GM18511 (cell line): ENCODE data around the gene VARS2.
"Not testable (repeated sequence)": the region's sequence is repeated elsewhere in the genome, so short reads cannot be mapped to it uniquely, and the experiment has no call there.

Source experiments
- ATAC-seq: cut with Tn5 transposase; IDR thresholded peaks from one replicate; pipeline ENCODE4 v1.9.1; 2021; ENCODE audit warnings: mild to moderate bottlenecking, moderate library complexity; ENCODE audit not compliant: unreplicated experiment

VARS2 gene

DNA sequence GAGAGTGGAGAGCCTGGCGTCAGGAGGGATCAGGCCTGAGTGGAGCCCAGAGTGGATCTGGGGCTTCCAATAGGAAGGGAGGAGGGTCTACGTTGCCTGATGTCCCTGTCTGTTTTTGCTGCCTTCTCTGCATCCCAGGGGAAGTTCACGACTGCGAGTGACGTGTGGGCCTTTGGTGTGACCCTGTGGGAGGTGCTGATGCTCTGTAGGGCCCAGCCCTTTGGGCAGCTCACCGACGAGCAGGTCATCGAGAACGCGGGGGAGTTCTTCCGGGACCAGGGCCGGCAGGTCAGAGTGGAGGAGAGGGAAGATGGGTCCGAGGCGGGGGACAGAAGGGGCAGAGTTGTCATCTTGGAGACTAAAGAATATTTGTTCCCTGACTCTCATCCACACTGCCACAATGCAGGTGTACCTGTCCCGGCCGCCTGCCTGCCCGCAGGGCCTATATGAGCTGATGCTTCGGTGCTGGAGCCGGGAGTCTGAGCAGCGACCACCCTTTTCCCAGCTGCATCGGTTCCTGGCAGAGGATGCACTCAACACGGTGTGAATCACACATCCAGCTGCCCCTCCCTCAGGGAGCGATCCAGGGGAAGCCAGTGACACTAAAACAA lies 15.2 kb upstream of the VARS2 start:
- ATAC-seq: no peak

DNA sequence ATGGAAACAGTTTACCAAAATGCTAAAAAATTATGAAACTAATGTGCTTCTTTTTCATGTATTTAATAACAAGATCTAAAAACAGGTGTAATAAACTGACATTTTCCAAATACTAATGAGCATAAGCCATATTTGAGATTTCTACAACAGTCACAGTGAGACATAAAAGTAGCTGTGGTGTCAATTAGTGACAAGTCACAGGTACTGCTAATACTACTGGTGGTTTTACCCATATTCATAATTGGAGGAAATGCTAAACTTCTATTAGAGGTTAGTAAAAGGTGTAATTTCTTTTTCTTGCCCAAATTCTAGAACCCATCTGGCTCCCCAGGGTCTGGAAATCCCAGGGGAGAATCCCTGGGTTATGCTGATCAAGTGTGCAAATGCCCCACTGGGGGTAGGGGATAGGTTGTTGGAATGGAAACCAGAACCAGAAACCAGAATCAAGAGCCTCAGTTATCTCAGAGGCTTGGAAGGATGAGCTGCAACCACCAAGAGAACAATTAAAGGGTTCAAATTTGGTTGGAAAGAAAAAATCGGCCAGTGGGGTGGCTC lies 13.1 kb upstream of the VARS2 start:
- ATAC-seq: no peak

DNA sequence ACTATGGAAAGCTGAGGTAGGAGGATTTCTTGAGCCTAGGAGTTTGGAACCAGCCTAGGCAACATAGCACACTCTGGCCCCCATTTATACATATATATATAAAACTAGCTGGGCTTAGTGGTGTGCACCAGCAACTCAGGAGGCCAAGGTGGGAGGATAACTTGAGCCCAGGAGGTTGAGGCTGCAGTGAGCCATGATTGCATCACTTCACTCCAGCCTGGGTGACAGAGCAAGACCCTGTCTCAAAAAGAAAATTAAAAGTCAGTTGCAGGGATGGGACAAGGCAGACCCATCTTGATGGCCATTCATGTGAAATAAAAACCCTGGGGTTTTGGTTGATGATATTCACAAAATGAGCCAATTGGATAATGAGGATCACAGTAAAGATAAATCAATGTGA lies 12.6 kb upstream of the VARS2 start:
- no peak for ATAC-seq

- ATAC-seq: not testable (repeated sequence)
These were observed 11.8 kb upstream of the VARS2 start for GRCh38 chr6:30902196-30902595.

DNA sequence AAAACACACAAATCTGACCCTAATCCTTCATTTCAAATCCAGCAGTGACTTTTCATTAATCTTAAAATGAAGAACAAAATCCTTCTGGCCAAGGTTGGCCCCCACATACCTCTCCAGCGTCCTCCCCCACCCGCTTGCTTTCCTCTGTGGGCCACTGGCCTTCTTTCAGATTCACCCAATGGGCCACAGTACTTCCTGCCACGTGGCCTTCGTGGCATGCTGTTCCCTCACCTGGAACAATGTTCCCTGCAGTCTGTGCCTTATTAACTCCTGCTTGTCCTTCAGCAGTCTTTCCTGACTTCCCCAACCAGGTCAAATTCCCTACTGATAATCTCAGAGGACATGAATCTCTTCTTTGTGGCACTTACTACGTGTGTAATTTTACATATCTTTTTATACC lies 11.3 kb upstream of the VARS2 start:
- no peak for ATAC-seq

- no peak for ATAC-seq
These were observed 10.8 kb upstream of the VARS2 start for GRCh38 chr6:30903236-30903635.

DNA sequence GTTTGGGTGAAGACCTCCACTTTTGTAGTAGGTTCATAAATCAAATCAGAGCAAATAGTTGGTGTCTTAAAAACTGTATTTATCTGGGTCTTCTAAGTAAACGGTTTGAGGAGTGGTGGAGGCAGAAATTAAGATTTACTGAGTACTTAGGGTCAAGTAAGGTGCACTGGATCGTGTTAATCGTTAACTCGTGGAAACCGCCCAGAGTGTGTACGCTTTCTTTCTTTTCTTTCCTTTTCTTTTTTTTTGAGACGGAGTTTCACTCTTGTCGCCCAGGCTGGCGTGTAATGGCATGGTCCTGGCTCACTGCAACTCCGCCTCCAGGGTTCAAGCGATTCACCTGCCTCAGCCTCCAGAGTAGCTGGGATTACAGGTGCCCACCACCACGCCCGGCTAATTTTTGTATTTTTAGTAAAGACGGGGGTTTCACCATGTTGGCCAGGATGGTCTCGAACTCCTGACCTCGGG lies 6.7 kb upstream of the VARS2 start:
- ATAC-seq: not testable (repeated sequence)

DNA sequence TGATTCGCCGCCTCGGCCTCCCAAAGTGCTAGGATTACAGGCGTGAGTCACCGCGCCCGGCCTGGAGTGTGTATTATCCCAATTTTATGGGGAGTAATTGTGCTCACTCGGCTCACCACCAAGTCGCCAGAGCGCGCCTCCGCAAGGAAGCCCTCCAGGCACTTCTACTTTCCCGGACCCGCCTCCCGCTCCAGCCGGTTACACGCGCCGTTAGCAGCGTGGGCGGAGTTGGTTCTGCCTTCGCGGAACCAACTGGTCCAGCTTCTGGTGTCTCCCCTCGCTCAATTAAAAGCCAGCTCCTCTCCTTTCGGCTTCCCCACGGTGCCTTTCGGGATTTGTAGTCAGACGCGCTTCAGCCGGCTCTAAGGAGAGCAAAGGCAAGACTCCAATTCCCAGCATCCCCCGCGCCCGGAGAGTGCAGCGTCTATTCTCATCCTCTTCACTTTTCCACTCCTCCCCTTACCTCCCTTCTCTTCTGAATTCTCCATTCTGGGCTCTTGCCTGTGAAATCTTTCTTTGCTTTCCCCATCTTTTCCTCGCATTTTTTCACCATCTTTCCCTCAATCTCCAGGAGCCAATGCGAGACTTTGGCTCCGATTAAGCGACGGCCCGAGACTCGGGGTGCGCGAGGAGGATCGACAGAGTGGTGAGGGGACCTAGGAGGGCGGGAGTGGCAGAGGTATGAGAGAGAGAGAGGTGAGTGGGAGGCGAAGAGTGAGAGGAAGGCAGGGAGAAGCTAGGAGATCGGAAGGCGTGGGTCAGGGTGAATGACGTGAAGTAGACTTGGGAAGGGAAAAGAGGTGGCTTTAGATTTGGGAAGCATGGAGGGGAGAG lies 6.1 kb upstream of the VARS2 start, which contains the start of gene GTF2H4:
GTF2H4 (plus strand) TSS at position 450 of the 834 bp plus-strand sequence.
- peak; percentile 98 for ATAC-seq

DNA sequence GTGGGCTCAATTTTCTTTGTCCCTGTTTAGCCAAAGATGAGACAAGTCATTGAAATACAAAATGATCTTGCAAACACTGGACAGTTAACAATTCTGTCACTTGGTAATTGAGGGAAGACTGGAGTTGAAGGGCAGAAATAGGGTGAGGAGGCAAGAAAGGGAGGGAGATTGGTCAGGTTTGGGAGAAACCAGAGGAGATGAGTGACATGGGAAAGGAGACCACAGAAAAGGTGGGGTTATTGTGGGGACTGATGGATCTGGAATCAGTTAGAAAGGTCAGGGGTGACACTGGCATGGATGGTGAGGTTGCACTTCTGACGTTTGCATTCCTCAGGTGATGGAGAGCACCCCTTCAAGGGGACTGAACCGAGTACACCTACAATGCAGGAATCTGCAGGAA lies 5.3 kb upstream of the VARS2 start:
- no peak for ATAC-seq

DNA sequence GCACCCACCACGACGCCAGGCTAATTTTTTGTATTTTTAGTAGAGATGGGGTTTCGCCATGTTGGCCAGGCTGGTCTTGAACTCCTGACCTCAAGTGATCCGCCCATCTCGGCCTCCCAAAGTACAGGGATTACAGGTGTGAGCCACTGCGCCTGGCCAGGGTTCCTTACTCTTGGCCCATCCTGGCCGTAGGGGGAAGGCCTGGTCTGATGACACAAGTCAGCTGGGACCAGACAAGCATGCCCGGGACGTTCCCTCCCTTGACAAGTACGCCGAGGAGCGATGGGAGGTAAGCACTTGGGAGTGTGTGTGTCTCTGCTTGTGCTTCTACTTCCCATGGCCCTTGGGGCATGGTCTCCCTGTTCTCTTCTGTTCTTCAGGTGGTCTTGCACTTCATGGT lies 3.6 kb upstream of the VARS2 start:
- not testable (repeated sequence) for ATAC-seq

DNA sequence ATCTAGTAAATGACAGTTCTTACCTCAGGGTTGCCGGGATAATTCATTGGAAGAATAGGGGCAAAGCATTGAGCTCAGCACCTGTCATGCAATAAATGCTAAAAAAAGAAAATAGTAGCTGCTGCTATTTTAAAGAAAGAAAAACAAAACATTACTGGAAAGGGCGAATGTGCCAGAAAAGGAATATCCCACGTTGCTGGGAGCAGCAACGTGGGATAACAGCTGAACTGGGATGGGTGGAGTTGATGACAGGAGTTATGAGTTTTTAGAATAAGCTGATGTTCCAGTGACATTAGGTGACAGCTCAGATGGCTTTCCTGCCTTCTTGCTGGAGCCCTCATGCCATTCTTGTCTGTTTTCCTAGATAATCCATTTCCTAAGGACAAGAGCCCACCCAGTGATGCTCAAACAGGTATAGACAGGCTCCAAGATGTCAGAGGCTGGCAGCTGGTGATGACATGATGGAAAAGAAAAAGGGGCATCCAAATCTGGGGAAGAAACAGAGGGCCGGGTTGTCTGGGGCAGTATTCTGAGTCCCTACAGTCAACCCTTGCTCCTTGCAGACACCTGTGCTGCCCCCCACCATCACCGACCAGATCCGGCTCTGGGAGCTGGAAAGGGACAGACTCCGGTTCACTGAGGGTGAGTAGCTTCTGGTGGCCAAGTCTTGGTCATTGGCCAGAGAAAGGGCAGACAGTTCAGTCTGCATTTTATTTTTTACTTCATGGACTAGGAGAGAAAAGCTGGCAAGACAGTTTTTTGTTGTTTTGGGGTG lies 1.1 kb upstream of the VARS2 start:
- no peak for ATAC-seq

DNA sequence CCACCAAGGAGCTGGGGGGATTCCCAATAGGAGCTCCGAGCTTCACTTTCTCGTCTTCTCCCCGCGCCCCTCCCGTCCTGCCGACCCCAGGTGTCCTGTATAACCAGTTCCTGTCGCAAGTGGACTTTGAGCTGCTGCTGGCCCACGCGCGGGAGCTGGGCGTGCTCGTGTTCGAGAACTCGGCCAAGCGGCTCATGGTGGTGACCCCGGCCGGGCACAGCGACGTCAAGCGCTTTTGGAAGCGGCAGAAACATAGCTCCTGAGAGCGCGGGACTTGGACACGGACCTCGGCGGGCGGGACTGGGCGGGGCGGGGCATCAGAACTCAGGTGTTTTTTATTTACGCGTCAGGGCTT lies 340 bp upstream of the VARS2 start:
- no peak for ATAC-seq

- ATAC-seq: no peak
These were observed 984 bp downstream of the VARS2 start for GRCh38 chr6:30914854-30915590.

DNA sequence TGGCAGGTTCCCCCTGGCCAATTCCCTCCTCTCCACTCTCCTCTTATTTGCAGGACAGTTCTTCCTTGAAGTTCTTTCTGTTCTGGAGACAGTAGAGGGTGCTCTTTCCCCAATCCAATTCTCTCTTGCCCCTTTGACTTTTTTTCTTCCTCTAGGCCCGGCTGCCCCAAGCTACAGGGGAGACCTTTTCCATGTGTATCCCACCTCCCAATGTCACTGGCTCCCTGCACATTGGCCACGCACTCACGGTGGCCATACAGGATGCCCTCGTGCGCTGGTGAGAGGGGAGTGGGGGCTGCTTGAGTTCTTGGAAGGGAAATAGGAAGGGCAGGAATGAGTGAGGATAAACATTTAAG lies 1.5 kb downstream of the VARS2 start:
- no peak for ATAC-seq

- no peak for ATAC-seq
These were observed 3.0 kb downstream of the VARS2 start for GRCh38 chr6:30917041-30917440.

GRCh38 chr6:30917487-30917886 lies 3.4 kb downstream of the VARS2 start:
- ATAC-seq: no peak

GRCh38 chr6:30918670-30919069 lies 4.6 kb downstream of the VARS2 start:
- no peak for ATAC-seq

DNA sequence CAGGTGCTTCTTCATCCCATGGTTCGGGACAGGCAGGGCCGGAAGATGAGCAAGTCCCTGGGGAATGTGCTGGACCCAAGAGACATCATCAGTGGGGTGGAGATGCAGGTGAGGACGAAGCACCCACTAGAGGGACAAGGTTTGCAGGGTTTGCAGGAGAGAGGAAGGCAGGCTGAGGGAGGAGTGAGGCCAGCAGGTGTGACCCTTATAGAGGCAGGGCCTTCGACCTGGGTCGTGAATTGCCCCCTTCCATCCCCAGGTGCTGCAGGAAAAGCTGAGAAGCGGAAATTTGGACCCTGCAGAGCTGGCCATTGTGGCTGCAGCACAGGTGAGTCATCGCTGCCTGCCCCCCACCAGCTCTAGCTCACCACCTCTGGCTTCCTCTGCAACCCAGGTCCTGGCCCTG lies 8.4 kb downstream of the VARS2 start:
- ATAC-seq: no peak

DNA sequence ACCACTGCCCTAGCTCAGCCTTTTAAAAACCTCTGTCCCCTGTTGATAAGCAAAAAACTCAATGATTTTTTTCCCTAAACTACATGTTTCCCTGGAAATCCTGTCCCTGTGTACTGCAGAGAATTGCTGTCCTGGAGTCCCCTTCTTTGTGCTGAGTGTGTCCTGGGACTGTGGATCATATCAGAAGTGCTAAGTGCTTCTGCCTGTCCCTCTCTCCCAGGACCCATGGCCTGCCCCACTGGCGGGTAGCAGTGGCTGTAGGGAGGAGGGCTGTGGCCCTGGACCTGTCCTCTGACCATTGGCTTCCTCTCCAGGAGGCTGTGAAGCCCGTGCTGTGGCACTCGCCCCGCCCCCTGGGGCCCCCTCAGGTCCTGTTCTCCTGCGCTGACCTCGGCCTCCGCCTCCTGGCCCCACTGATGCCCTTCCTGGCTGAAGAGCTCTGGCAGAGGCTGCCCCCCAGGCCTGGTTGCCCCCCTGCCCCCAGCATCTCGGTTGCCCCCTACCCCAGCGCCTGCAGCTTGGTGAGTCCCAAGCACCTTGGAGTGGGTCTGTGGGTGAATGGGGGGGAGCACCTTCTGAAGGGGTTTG lies 10.1 kb downstream of the VARS2 start:
- ATAC-seq: not testable (repeated sequence)

DNA sequence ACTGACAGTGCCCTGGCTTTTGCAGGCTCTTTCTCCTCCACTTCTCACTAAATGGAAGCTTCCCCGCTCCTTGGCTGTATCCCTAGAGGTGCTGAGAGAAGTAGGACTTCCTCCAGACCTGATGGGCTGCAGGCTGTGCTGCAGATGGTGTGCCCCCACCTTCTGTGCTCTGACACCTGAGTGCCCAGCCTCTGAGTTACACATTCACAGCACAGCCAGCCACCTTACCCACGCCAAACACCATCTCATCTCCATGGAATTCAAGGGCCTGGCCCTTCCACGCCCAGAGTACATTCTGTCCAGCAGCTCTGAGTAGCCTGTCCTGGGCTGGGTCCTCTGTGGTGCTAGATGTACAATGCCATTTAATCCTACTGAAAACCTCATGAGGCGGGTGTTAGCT lies 12.6 kb downstream of the VARS2 start:
- ATAC-seq: no peak
